ENCODE measurements around the gene CHADL. TPM values are rescaled to one million over a fixed set of nuclear protein-coding genes. Genes with fewer than 3 reads are reported as not detected.

CHADL gene
- total RNA-seq, 1 experiment from 2014 or later, result 0.11 TPM

- Histone ChIP-seq H3K36me3 (peaks cover 18% of the 10 kb centered on the region), H3K9me3 (replicated peaks) (no peaks in the 10 kb centered on the region), H3K4me1 (replicated peaks) (no peaks in the 10 kb centered on the region), H3K27ac (no peak overlapping the region), H3K27me3 (replicated peaks) (no peaks in the 10 kb centered on the region), H3K4me3 (no peak overlapping the region)
- no peak for DNase-seq (ENCODE audit: low read depth in 1 of 2, low spot score in 2 of 2)
These were observed 9.4 kb downstream of the CHADL start for GRCh38 chr22:41231369-41231768.

GRCh38 chr22:41230401-41230785 lies 10.3 kb downstream of the CHADL start:
- DNase-seq (ENCODE audit: low read depth in 1 of 2, low spot score in 2 of 2), result no peak
- H3K4me3 ChIP-seq, result no peak overlapping the region
- H3K27ac ChIP-seq, result no peak overlapping the region
- no peaks in the 10 kb centered on the region for H3K4me1 ChIP-seq (replicated peaks)
- no peaks in the 10 kb centered on the region for H3K9me3 ChIP-seq (replicated peaks)
- H3K27me3 ChIP-seq (replicated peaks), result no peaks in the 10 kb centered on the region
- H3K36me3 ChIP-seq, result peaks cover 28% of the 10 kb centered on the region

GRCh38 chr22:41229730-41230400 lies 10.9 kb downstream of the CHADL start:
- H3K36me3 ChIP-seq, result peaks cover 33% of the 10 kb centered on the region
- H3K27me3 ChIP-seq (replicated peaks), result no peaks in the 10 kb centered on the region
- no peaks in the 10 kb centered on the region for H3K4me1 ChIP-seq (replicated peaks)
- DNase-seq (ENCODE audit: low read depth in 1 of 2, low spot score in 2 of 2), result no peak
- H3K27ac ChIP-seq, result no peak overlapping the region
- no peak overlapping the region for H3K4me3 ChIP-seq
- H3K9me3 ChIP-seq (replicated peaks), result no peaks in the 10 kb centered on the region

GRCh38 chr22:41229215-41229614 lies 11.5 kb downstream of the CHADL start:
- Histone ChIP-seq H3K36me3 (peaks cover 39% of the 10 kb centered on the region), H3K4me3 (no peak overlapping the region), H3K9me3 (replicated peaks) (no peaks in the 10 kb centered on the region), H3K27me3 (replicated peaks) (no peaks in the 10 kb centered on the region), H3K27ac (no peak overlapping the region), H3K4me1 (replicated peaks) (no peaks in the 10 kb centered on the region)
- no peak for DNase-seq (ENCODE audit: low read depth in 1 of 2, low spot score in 2 of 2)

GRCh38 chr22:41226723-41227655 lies 13.7 kb downstream of the CHADL start:
- H3K4me1 ChIP-seq (replicated peaks), result no peaks in the 10 kb centered on the region
- no peaks in the 10 kb centered on the region for H3K9me3 ChIP-seq (replicated peaks)
- no peak overlapping the region for H3K4me3 ChIP-seq
- no peaks in the 10 kb centered on the region for H3K27me3 ChIP-seq (replicated peaks)
- peaks cover 59% of the 10 kb centered on the region for H3K36me3 ChIP-seq
- DNase-seq (ENCODE audit: low read depth in 1 of 2, low spot score in 2 of 2), result peak in 1 of 2 experiments; percentile 41
- H3K27ac ChIP-seq, result no peak overlapping the region

- Histone ChIP-seq H3K9me3 (replicated peaks) (no peaks in the 10 kb centered on the region), H3K27ac (no peak overlapping the region), H3K4me3 (no peak overlapping the region), H3K36me3 (peaks cover 88% of the 10 kb centered on the region), H3K4me1 (replicated peaks) (no peaks in the 10 kb centered on the region), H3K27me3 (replicated peaks) (no peaks in the 10 kb centered on the region)
- no peak for DNase-seq (ENCODE audit: low read depth in 1 of 2, low spot score in 2 of 2)
These were observed 17.2 kb downstream of the CHADL start for GRCh38 chr22:41223535-41223934.

GRCh38 chr22:41222846-41223507 lies 17.8 kb downstream of the CHADL start:
- Histone ChIP-seq H3K4me1 (replicated peaks) (peaks cover 3% of the 10 kb centered on the region), H3K36me3 (peaks cover 88% of the 10 kb centered on the region), H3K9me3 (replicated peaks) (no peaks in the 10 kb centered on the region), H3K4me3 (no peak overlapping the region), H3K27ac (no peak overlapping the region), H3K27me3 (replicated peaks) (no peaks in the 10 kb centered on the region)
- no peak for DNase-seq (ENCODE audit: low read depth in 1 of 2, low spot score in 2 of 2)

GRCh38 chr22:41217553-41218157 lies 23.1 kb downstream of the CHADL start:
- DNase-seq (ENCODE audit: low read depth in 1 of 2, low spot score in 2 of 2), result peak; percentile 65 to 76

GRCh38 chr22:41216984-41217383 lies 23.7 kb downstream of the CHADL start:
- no peak overlapping the region for H3K4me3 ChIP-seq
- DNase-seq (ENCODE audit: low read depth in 1 of 2, low spot score in 2 of 2), result no peak
- peak overlapping the region; percentile 50 for H3K27ac ChIP-seq
- H3K27me3 ChIP-seq (replicated peaks), result no peaks in the 10 kb centered on the region
- H3K9me3 ChIP-seq (replicated peaks), result peaks cover 4% of the 10 kb centered on the region
- H3K4me1 ChIP-seq (replicated peaks), result peaks cover 19% of the 10 kb centered on the region
- H3K36me3 ChIP-seq, result peaks cover 66% of the 10 kb centered on the region

More at GRCh38 chr22:41217553-41218157, 23.1 kb downstream of the CHADL start:
- peaks cover 4% of the 10 kb centered on the region for H3K9me3 ChIP-seq (replicated peaks)
- H3K4me3 ChIP-seq, result 0 out of 2 replicates have a peak overlapping the region, but pooled peaks have one; percentile 3
- peak overlapping the region; percentile 50 for H3K27ac ChIP-seq
- peaks cover 69% of the 10 kb centered on the region for H3K36me3 ChIP-seq
- H3K4me1 ChIP-seq (replicated peaks), result peaks cover 19% of the 10 kb centered on the region
- H3K27me3 ChIP-seq (replicated peaks), result no peaks in the 10 kb centered on the region

GRCh38 chr22:41215926-41216325 lies 24.8 kb downstream of the CHADL start:
- Histone ChIP-seq H3K9me3 (replicated peaks) (peaks cover 4% of the 10 kb centered on the region), H3K4me3 (no peak overlapping the region), H3K27ac (no peak overlapping the region), H3K36me3 (peaks cover 57% of the 10 kb centered on the region), H3K4me1 (replicated peaks) (peaks cover 19% of the 10 kb centered on the region), H3K27me3 (replicated peaks) (no peaks in the 10 kb centered on the region)
- no peak for DNase-seq (ENCODE audit: low read depth in 1 of 2, low spot score in 2 of 2)

GRCh38 chr22:41215409-41215808 lies 25.3 kb downstream of the CHADL start:
- Histone ChIP-seq H3K9me3 (replicated peaks) (peaks cover 4% of the 10 kb centered on the region), H3K4me1 (replicated peaks) (peaks cover 19% of the 10 kb centered on the region), H3K36me3 (peaks cover 58% of the 10 kb centered on the region), H3K27me3 (replicated peaks) (no peaks in the 10 kb centered on the region), H3K4me3 (no peak overlapping the region), H3K27ac (no peak overlapping the region)
- DNase-seq (ENCODE audit: low read depth in 1 of 2, low spot score in 2 of 2), result no peak

- DNase-seq (ENCODE audit: low read depth in 1 of 2, low spot score in 2 of 2), result no peak
- Histone ChIP-seq H3K9me3 (replicated peaks) (no peaks in the 10 kb centered on the region), H3K4me3 (no peak overlapping the region), H3K27ac (no peak overlapping the region), H3K27me3 (replicated peaks) (no peaks in the 10 kb centered on the region), H3K4me1 (replicated peaks) (peaks cover 6% of the 10 kb centered on the region), H3K36me3 (peaks cover 28% of the 10 kb centered on the region)
These were observed 34.0 kb downstream of the CHADL start for GRCh38 chr22:41206719-41207118.
